Measurements from ENCODE around the gene RPGRIP1L. TPM values are rescaled to one million over a fixed set of nuclear protein-coding genes. Genes with fewer than 3 reads are reported as not detected.

RPGRIP1L gene
- polyA plus RNA-seq, 2 of the 4 experiments (the other 2 are of a cell fraction), result 13.0 to 19.6 TPM

- TF ChIP-seq, protein P1, sequence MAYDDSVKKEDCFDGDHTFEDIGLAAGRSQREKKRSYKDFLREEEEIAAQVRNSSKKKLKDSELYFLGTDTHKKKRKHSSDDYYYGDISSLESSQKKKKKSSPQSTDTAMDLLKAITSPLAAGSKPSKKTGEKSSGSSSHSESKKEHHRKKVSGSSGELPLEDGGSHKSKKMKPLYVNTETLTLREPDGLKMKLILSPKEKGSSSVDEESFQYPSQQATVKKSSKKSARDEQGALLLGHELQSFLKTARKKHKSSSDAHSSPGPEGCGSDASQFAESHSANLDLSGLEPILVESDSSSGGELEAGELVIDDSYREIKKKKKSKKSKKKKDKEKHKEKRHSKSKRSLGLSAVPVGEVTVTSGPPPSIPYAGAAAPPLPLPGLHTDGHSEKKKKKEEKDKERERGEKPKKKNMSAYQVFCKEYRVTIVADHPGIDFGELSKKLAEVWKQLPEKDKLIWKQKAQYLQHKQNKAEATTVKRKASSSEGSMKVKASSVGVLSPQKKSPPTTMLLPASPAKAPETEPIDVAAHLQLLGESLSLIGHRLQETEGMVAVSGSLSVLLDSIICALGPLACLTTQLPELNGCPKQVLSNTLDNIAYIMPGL (CRISPR knock-in tag; IDR thresholded peaks at IDR 0.05; ENCODE audit: borderline replicate concordance), result no peak
These were observed 11.5 kb downstream of the RPGRIP1L start (continued) for GRCh38 chr16:53692146-53692545.

DNA sequence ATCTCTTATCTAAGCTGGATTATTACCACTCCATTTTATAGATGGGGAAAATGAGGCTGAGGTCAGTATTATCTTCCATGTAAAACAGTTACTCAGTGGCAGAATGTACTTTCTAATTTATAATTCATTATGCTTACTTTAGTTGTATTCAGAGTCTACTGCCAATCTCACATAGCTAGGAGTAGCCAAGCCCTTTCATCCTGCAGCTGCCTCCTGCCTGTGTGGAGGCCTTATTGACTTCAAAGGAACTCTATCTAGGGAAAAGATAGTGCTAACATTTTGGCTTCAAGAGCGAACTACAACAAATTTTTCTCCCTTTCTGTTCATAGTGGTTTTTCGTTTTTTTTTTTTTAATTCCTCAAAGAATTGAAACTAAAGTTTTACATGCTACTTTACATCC, 12.9 kb downstream of the RPGRIP1L start:
- no peaks in the 10 kb centered on the region for H3K4me1 ChIP-seq
- DNase-seq (ENCODE audit: low read depth in 1 of 2, low spot score in 1 of 2), result no peak
- ChIA-PET CTCF (interaction anchor here (0.9 to 1.8 kb wide), 4 partner anchors 9 to 592 kb away, joined by 3 to 4 read pairs (median 4); no protein-coding TSS in a partner anchor), POLR2A (no interaction called here)
- no peak overlapping the region for H3K27ac ChIP-seq
- no peak overlapping the region for H3K4me2 ChIP-seq
- ATAC-seq, result no peak
- no peaks in the 10 kb centered on the region for H3K9me3 ChIP-seq
- WGBS (ENCODE audit: missing lambda C conversion rate), result 77% methylated on average over 2 of the region's 2 CpGs
- no peak overlapping the region for H3K4me3 ChIP-seq
- TF ChIP-seq NR3C1 (IDR thresholded peaks at IDR 0.05) (no peak), RAD21 (conservative IDR thresholded peaks at IDR 0.05 in 1 of 2, IDR thresholded peaks at IDR 0.05 in 1 of 2) (no peak), EP300 (IDR thresholded peaks at IDR 0.05) (no peak), ZFP36 (IDR thresholded peaks at IDR 0.05; ENCODE audit: borderline replicate concordance, partially characterized antibody) (no peak), EHF (CRISPR knock-in tag; IDR thresholded peaks at IDR 0.05) (no peak), CEBPB (IDR thresholded peaks at IDR 0.05) (no peak), RCOR1 (IDR thresholded peaks at IDR 0.05; ENCODE audit: low read depth, low read length) (no peak)
- TF ChIP-seq, protein P2, sequence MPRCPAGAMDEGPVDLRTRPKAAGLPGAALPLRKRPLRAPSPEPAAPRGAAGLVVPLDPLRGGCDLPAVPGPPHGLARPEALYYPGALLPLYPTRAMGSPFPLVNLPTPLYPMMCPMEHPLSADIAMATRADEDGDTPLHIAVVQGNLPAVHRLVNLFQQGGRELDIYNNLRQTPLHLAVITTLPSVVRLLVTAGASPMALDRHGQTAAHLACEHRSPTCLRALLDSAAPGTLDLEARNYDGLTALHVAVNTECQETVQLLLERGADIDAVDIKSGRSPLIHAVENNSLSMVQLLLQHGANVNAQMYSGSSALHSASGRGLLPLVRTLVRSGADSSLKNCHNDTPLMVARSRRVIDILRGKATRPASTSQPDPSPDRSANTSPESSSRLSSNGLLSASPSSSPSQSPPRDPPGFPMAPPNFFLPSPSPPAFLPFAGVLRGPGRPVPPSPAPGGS (IDR thresholded peaks at IDR 0.05), result no peak
- no peak for FAIRE-seq

DNA sequence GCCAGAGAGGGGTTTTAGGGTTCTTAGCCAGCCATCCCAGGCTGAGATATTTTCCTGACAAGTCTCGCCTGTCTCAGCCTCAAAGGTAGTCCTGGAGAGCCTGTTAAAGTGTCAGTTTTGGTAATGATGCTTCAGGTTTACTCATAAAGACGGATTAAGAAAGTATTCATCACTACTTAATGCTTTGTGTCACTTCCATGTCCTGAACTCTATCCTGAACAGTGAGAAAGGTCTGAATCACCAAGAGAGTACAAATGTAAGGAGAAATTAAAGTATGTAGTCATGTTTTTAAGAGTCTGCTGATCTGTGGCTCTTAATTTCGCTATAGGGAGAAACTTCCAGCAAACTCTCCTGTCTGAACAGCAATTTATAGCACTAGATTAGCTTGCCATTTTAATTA, 14.0 kb downstream of the RPGRIP1L start:
- Histone ChIP-seq H3K9me3 (no peaks in the 10 kb centered on the region), H3K27ac (no peak overlapping the region), H3K4me2 (no peak overlapping the region), H3K4me3 (no peak overlapping the region), H3K4me1 (no peaks in the 10 kb centered on the region)
- 83% methylated on average over 3 of the region's 3 CpGs for WGBS (ENCODE audit: missing lambda C conversion rate)
- ChIA-PET POLR2A (no interaction called here), CTCF (interaction anchor here (0.6 to 0.9 kb wide), 2 partner anchors 84 to 593 kb away, joined by 3 read pairs; no protein-coding TSS in a partner anchor)
- no peak for ATAC-seq
- no peak for TF ChIP-seq NPAS2 (CRISPR knock-in tag; IDR thresholded peaks at IDR 0.05; ENCODE audit: borderline replicate concordance)
- no peak for TF ChIP-seq RNF2 (IDR thresholded peaks at IDR 0.05; ENCODE audit: borderline replicate concordance, low read depth)
- no peak for DNase-seq (ENCODE audit: low read depth in 1 of 2, low spot score in 1 of 2)
- no peak for FAIRE-seq

- Histone ChIP-seq H3K9me3 (no peaks in the 10 kb centered on the region), H3K27ac (no peak overlapping the region), H3K4me3 (no peak overlapping the region), H3K4me1 (no peaks in the 10 kb centered on the region), H3K4me2 (no peak overlapping the region)
- ChIA-PET CTCF (no interaction called here), POLR2A (no interaction called here)
- WGBS (ENCODE audit: missing lambda C conversion rate), result 93% methylated on average over 3 of the region's 3 CpGs
- FAIRE-seq (no peak), DNase-seq (ENCODE audit: low read depth in 1 of 2, low spot score in 1 of 2) (no peak), ATAC-seq (no peak)
- no peak for TF ChIP-seq JUN (IDR thresholded peaks at IDR 0.05)
- TF ChIP-seq FOSB (CRISPR knock-in tag; IDR thresholded peaks at IDR 0.05), result no peak
- TF ChIP-seq ZSCAN20 (CRISPR knock-in tag; IDR thresholded peaks at IDR 0.05), result no peak
- no peak for TF ChIP-seq HDAC2 (IDR thresholded peaks at IDR 0.05)
- TF ChIP-seq EHF (CRISPR knock-in tag; IDR thresholded peaks at IDR 0.05), result no peak
- no peak for TF ChIP-seq NPAS2 (CRISPR knock-in tag; IDR thresholded peaks at IDR 0.05; ENCODE audit: borderline replicate concordance)
- no peak for TF ChIP-seq REST (IDR thresholded peaks at IDR 0.05)
- TF ChIP-seq ZFP36 (IDR thresholded peaks at IDR 0.05; ENCODE audit: borderline replicate concordance, partially characterized antibody), result no peak
- no peak for TF ChIP-seq ZNF302 (CRISPR knock-in tag; IDR thresholded peaks at IDR 0.05)
- no peak for TF ChIP-seq CTCF (IDR thresholded peaks at IDR 0.05)
- TF ChIP-seq, protein P3, sequence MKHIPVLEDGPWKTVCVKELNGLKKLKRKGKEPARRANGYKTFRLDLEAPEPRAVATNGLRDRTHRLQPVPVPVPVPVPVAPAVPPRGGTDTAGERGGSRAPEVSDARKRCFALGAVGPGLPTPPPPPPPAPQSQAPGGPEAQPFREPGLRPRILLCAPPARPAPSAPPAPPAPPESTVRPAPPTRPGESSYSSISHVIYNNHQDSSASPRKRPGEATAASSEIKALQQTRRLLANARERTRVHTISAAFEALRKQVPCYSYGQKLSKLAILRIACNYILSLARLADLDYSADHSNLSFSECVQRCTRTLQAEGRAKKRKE (CRISPR knock-in tag; IDR thresholded peaks at IDR 0.05; ENCODE audit: low read depth), result no peak
- no peak for TF ChIP-seq RCOR1 (IDR thresholded peaks at IDR 0.05; ENCODE audit: low read depth, low read length)
- TF ChIP-seq EHMT2 (IDR thresholded peaks at IDR 0.05; ENCODE audit: low read depth), result no peak
- TF ChIP-seq TP53 (CRISPR knock-in tag; IDR thresholded peaks at IDR 0.05), result no peak
These were observed 16.9 kb downstream of the RPGRIP1L start for GRCh38 chr16:53686710-53687109.
